H1 (cell line): ENCODE data around the gene SLC37A1. TPM values are rescaled to one million over a fixed set of nuclear protein-coding genes. Genes with fewer than 3 reads are reported as not detected.

ENCODE experiments used
- CTCF ChIA-PET: fragments of 300-600 bp; sonication (Branson Sonifier 250); formaldehyde crosslinking; loops from one replicate; lab custom pipeline; 2021; ENCODE audit not compliant: partially characterized antibody; lab: Charles Lee
- POLR2A ChIA-PET: fragments of 300-600 bp; sonication (Branson Sonifier 250); formaldehyde crosslinking; loops from one replicate; lab custom pipeline; 2021; ENCODE audit warnings: inconsistent platforms; ENCODE audit not compliant: partially characterized antibody; lab: Charles Lee
- DNase-seq, 2 experiments: peaks; one replicate each; pipeline versions ENCODE4 v3.0.0 to v3.0.0-alpha.2; 2010 to 2022; ENCODE audit warnings: low spot score in 2 of 2, low read depth in 1 of 2, mixed read lengths in 1 of 2
- FAIRE-seq: peaks from 2 replicates; lab custom pipeline; 2011; peaks lifted over from hg19 to GRCh38; lab: Jason Lieb, UNC
- H2AFZ ChIP-seq: 2 replicates; pipeline ENCODE4 v1.8.1; 2012; ENCODE audit warnings: low read length, inconsistent platforms
- H2AK5ac ChIP-seq: 2 replicates; pipeline ENCODE4 v1.6.1; 2013; ENCODE audit warnings: low read depth, low read length
- H2BK120ac ChIP-seq: replicated peaks from 2 replicates; pipeline ENCODE3; 2013; ENCODE audit warnings: low read depth, low read length, inconsistent platforms
- H2BK12ac ChIP-seq: 2 replicates; pipeline ENCODE4 v1.6.1; 2013; ENCODE audit warnings: low read depth, low read length
- H2BK15ac ChIP-seq: 2 replicates; pipeline ENCODE4 v1.6.1; 2013; ENCODE audit warnings: low read length
- H2BK20ac ChIP-seq: 2 replicates; pipeline ENCODE4 v1.6.1; 2013; ENCODE audit warnings: low read length
- H2BK5ac ChIP-seq: 2 replicates; pipeline ENCODE4 v1.6.1; 2013; ENCODE audit warnings: low read depth, low read length
- H3K14ac ChIP-seq: 2 replicates; pipeline ENCODE4 v1.6.1; 2013; ENCODE audit warnings: inconsistent platforms; ENCODE audit not compliant: insufficient read length
- H3K18ac ChIP-seq: 2 replicates; pipeline ENCODE4 v1.6.1; 2013; ENCODE audit warnings: low read length; ENCODE audit errors: extremely low read depth
- H3K23ac ChIP-seq: 2 replicates; pipeline ENCODE4 v1.6.1; 2013; ENCODE audit warnings: inconsistent platforms; ENCODE audit not compliant: insufficient read length
- H3K23me2 ChIP-seq: 2 replicates; pipeline ENCODE4 v1.6.1; 2013; ENCODE audit warnings: low read depth, low read length
- H3K27ac ChIP-seq: 2 replicates; pipeline ENCODE4 v1.6.1; 2011; ENCODE audit warnings: low read depth, low read length, inconsistent platforms
- H3K27me3 ChIP-seq, 4 experiments: replicated peaks in 1 of 4; 1 replicate in 1 of 4; 2 replicates in 3 of 4; pipeline versions ENCODE4 v1.6.1 to v1.8.1; 2011 to 2013; ENCODE audit warnings: low read length in 3 of 4, mild to moderate bottlenecking in 3 of 4, inconsistent platforms in 2 of 4, mixed read lengths in 2 of 4, moderate library complexity in 1 of 4; ENCODE audit not compliant: control insufficient read depth in 3 of 4, insufficient read depth in 3 of 4; ENCODE audit errors: extremely low read depth in 1 of 4
- H3K36me3 ChIP-seq, 4 experiments: 2 replicates each; pipeline versions ENCODE4 v1.6.1 to v1.8.1; 2011 to 2013; ENCODE audit warnings: mild to moderate bottlenecking in 4 of 4, low read length in 3 of 4, moderate library complexity in 2 of 4, control low read depth in 1 of 4, inconsistent platforms in 1 of 4; ENCODE audit not compliant: insufficient read depth in 4 of 4, control insufficient read depth in 2 of 4
- H3K4ac ChIP-seq: replicated peaks from 2 replicates; pipeline ENCODE3; 2013; ENCODE audit warnings: low read length, low read depth, mixed read lengths, inconsistent platforms; ENCODE audit not compliant: insufficient read length
- H3K4me1 ChIP-seq, 4 experiments: replicated peaks in 1 of 4; 1 replicate in 1 of 4; 2 replicates in 3 of 4; pipeline versions ENCODE4 v1.6.1 to v1.8.1; 2011 to 2013; ENCODE audit warnings: low read length in 3 of 4, inconsistent platforms in 2 of 4, mixed read lengths in 1 of 4; ENCODE audit not compliant: insufficient read depth in 4 of 4, control insufficient read depth in 3 of 4
- H3K4me2 ChIP-seq, 2 experiments: 2 replicates each; pipeline versions ENCODE4 v1.6.1 to v1.8.1; 2011 to 2013; ENCODE audit warnings: low read depth in 2 of 2, low read length in 2 of 2, control low read depth in 1 of 2, inconsistent platforms in 1 of 2, mild to moderate bottlenecking in 1 of 2; ENCODE audit not compliant: insufficient read depth in 1 of 2
- H3K4me3 ChIP-seq, 4 experiments: fragments of 200-600, 300-600 bp in 1 of 4; sonication (generic), shearing (Covaris generic), sonication (Bioruptor Twin) in 1 of 4; 2 replicates each; pipeline versions ENCODE4 v1.5.1 to v1.8.1; 2011 to 2016; ENCODE audit warnings: low read length in 4 of 4, low read depth in 3 of 4, control low read depth in 2 of 4, inconsistent platforms in 2 of 4, mild to moderate bottlenecking in 2 of 4, mixed read lengths in 1 of 4, moderate library complexity in 1 of 4; ENCODE audit not compliant: insufficient read depth in 2 of 4; ENCODE audit errors: extremely low read depth in 1 of 4
- H3K56ac ChIP-seq: replicated peaks from 2 replicates; pipeline ENCODE3; 2013; ENCODE audit warnings: low read depth, mild to moderate bottlenecking, mixed read lengths, low read length, inconsistent platforms; ENCODE audit not compliant: insufficient read length
- H3K79me1 ChIP-seq: 2 replicates; pipeline ENCODE4 v1.6.1; 2013; ENCODE audit warnings: low read depth, low read length, control low read depth
- H3K79me2 ChIP-seq, 2 experiments: 2 replicates each; pipeline versions ENCODE4 v1.6.1 to v1.8.1; 2012 to 2013; ENCODE audit warnings: low read length in 2 of 2, mild to moderate bottlenecking in 2 of 2, inconsistent platforms in 1 of 2; ENCODE audit not compliant: insufficient read depth in 2 of 2, control insufficient read depth in 1 of 2
- H3K9ac ChIP-seq, 4 experiments: replicated peaks in 1 of 4; 1 replicate in 1 of 4; 2 replicates in 3 of 4; pipeline versions ENCODE4 v1.6.1 to v1.8.1; 2011 to 2013; ENCODE audit warnings: low read depth in 3 of 4, low read length in 3 of 4, control low read depth in 2 of 4, mild to moderate bottlenecking in 2 of 4, moderate library complexity in 2 of 4, inconsistent platforms in 1 of 4; ENCODE audit errors: extremely low read depth in 1 of 4
- H3K9me3 ChIP-seq, 2 experiments: 2 replicates each; pipeline versions ENCODE4 v1.6.1 to v1.8.1; 2012 to 2013; ENCODE audit warnings: mild to moderate bottlenecking in 2 of 2, moderate library complexity in 2 of 2, control low read depth in 1 of 2, inconsistent platforms in 1 of 2, low read depth in 1 of 2, low read length in 1 of 2, mixed read lengths in 1 of 2; ENCODE audit not compliant: insufficient read depth in 2 of 2
- H4K20me1 ChIP-seq, 2 experiments: replicated peaks in 1 of 2; 2 replicates each; pipeline versions ENCODE3 to v1.8.1; 2011 to 2013; ENCODE audit warnings: inconsistent platforms in 2 of 2, low read length in 2 of 2, mild to moderate bottlenecking in 1 of 2; ENCODE audit not compliant: insufficient read depth in 2 of 2, control insufficient read depth in 1 of 2
- H4K5ac ChIP-seq: 2 replicates; pipeline ENCODE4 v1.6.1; 2013; ENCODE audit warnings: low read length, low read depth, mixed read lengths, inconsistent platforms; ENCODE audit not compliant: insufficient read length
- H4K8ac ChIP-seq: 2 replicates; pipeline ENCODE4 v1.8.0; 2013; ENCODE audit warnings: mild to moderate bottlenecking, moderate library complexity, low read length, inconsistent platforms; ENCODE audit not compliant: insufficient read depth; ENCODE audit errors: extremely low read depth
- H4K91ac ChIP-seq: replicated peaks from 2 replicates; pipeline ENCODE3; 2013; ENCODE audit warnings: low read length, mixed read lengths, inconsistent platforms; ENCODE audit not compliant: insufficient read length
- BACH1 ChIP-seq: IDR thresholded peaks from 2 replicates; pipeline ENCODE4 v1.6.1; 2012; ENCODE audit warnings: low read length, improper control_type of control experiment
- CEBPB ChIP-seq: IDR thresholded peaks from 2 replicates; pipeline ENCODE4 v1.6.1; 2012; ENCODE audit warnings: low read depth, low read length
- CHD1 ChIP-seq: IDR thresholded peaks from 2 replicates; pipeline ENCODE4 v1.6.1; 2012; ENCODE audit warnings: low read depth, low read length, improper control_type of control experiment
- JUN ChIP-seq: IDR thresholded peaks from 2 replicates; pipeline ENCODE4 v1.6.1; 2011; ENCODE audit warnings: low read depth, mild to moderate bottlenecking, improper control_type of control experiment, low read length
- JUND ChIP-seq: IDR thresholded peaks from 2 replicates; pipeline ENCODE4 v1.6.1; 2011; ENCODE audit warnings: mild to moderate bottlenecking, improper control_type of control experiment, low read length
- KDM5A ChIP-seq: fragments of 200-600 bp; IDR thresholded peaks from 2 replicates; pipeline ENCODE4 v1.7.1; 2012; ENCODE audit warnings: mild to moderate bottlenecking, low read length, inconsistent platforms, mixed read lengths
- MAX ChIP-seq: IDR thresholded peaks from 2 replicates; pipeline ENCODE4 v1.6.1; 2012; ENCODE audit warnings: inconsistent platforms
- NRF1 ChIP-seq: IDR thresholded peaks from 2 replicates; pipeline ENCODE4 v1.6.1; 2011; ENCODE audit warnings: mild to moderate bottlenecking, low read depth, low read length, improper control_type of control experiment
- RNF2 ChIP-seq: fragments of 200-900, 300-1000 bp; sonication (generic); IDR thresholded peaks from 2 replicates; pipeline ENCODE4 v1.7.1; 2016; ENCODE audit warnings: borderline replicate concordance, low read depth, mild to moderate bottlenecking, antibody characterized with exemption, low read length; ENCODE audit not compliant: poor library complexity, severe bottlenecking; ENCODE audit errors: missing control alignments
- SIN3A ChIP-seq, 2 experiments: IDR thresholded peaks in 1 of 2; conservative IDR thresholded peaks in 1 of 2; 2 replicates each; pipeline ENCODE4 v1.6.1; 2011 to 2012; ENCODE audit warnings: low read length in 2 of 2, improper control_type of control experiment in 1 of 2, low read depth in 1 of 2, mild to moderate bottlenecking in 1 of 2
- SP1 ChIP-seq: IDR thresholded peaks from 2 replicates; pipeline ENCODE4 v1.6.1; 2011; ENCODE audit warnings: low read depth, low read length
- SP4 ChIP-seq: IDR thresholded peaks from 2 replicates; pipeline ENCODE4 v1.6.1; 2012; ENCODE audit warnings: low read length, inconsistent platforms
- TEAD4 ChIP-seq: IDR thresholded peaks from 2 replicates; pipeline ENCODE4 v1.6.1; 2012; ENCODE audit warnings: low read depth, low read length, inconsistent platforms, mixed read lengths
- WGBS, 2 experiments: shearing (Covaris generic) in 1 of 2; methylation state at CpG; one replicate each; pipeline versions ENCODE4 v1.1.6 to v1.1.7; 2013 to 2015; ENCODE audit warnings: low lambda C conversion rate in 2 of 2, mixed read lengths in 2 of 2, inconsistent platforms in 1 of 2, low coverage in 1 of 2, missing lambda C conversion rate in 1 of 2; ENCODE audit not compliant: insufficient replicate concordance in 2 of 2, insufficient coverage in 1 of 2, insufficient read length in 1 of 2; ENCODE audit errors: extremely low coverage in 1 of 2, missing lambda C conversion rate in 1 of 2; 5-methylcytosine and 5-hydroxymethylcytosine counted together
- polyA plus RNA-seq, 7 experiments: library from polyadenylated mRNA; depleted of rRNA in 3 of 7; stranded (reverse) in 5 of 7; unstranded in 2 of 7; fragments of >200 nt in 5 of 7; fragments of 200-250 nt in 2 of 7; gene quantifications; 1 replicate in 5 of 7; 2 replicates in 1 of 7; 4 replicates in 1 of 7; pipeline versions ENCODE4 v1.2.1 to v1.2.3, GENCODE V29; 2011 to 2013; ENCODE audit warnings: missing spikeins in 2 of 7, mixed read lengths in 2 of 7
- total RNA-seq: library from RNA; stranded (reverse); fragmentation: NEBNext Ultra II Directional; extraction: Animal tissue kit (Norgen Biotek cat#: 25700); gene quantifications from 2 replicates; pipeline ENCODE4 v1.2.1, GENCODE V29; 2021
- TF ChIP-seq, protein P1 (sequence below): IDR thresholded peaks from 2 replicates; pipeline ENCODE4 v1.6.1; 2011; ENCODE audit warnings: low read depth, mild to moderate bottlenecking, low read length; ENCODE audit not compliant: insufficient read depth

SLC37A1 gene
- total and polyA plus RNA-seq, 2 of the 8 experiments (the other 6 are each of a cell fraction or from before 2014, with no cell fraction given) = 15.6 to 30.9 TPM

DNA sequence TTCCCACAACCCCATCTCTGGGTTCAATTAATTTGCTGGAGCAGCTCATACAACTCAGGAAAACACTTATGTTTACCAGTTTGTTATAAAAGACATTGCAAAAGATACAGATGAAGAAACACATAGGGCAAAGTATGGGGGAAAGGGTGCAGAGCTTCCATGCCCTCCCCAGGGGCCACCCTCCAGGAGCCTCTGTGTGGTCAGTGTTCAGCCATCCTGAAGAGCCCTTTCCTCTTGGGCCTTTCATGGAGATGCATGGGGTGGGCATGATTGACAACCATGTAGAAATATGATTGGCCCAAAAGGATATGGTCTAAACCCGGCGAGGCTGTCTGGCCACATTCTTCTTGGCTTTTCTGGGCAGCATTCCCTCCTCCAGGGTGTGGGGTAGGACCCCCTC is 83.0 kb downstream of the SLC37A1 start:
- Histone ChIP-seq H4K8ac (no peak overlapping the region), H3K18ac (no peak overlapping the region)
- CTCF ChIA-PET = interaction anchor here (1.3 to 4.1 kb wide), 3 partner anchors 8 to 56 kb away, joined by 4 to 17 read pairs (median 4); no protein-coding TSS in a partner anchor
- TF ChIP-seq, protein P1, sequence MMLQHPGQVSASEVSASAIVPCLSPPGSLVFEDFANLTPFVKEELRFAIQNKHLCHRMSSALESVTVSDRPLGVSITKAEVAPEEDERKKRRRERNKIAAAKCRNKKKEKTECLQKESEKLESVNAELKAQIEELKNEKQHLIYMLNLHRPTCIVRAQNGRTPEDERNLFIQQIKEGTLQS = no peak
- no peak for TF ChIP-seq JUND
- TF ChIP-seq TEAD4 = no peak
- TF ChIP-seq BACH1 = no peak
- TF ChIP-seq MAX = no peak
- no peak for TF ChIP-seq JUN
- TF ChIP-seq CEBPB = no peak
- TF ChIP-seq SIN3A (conservative IDR thresholded peaks at IDR 0.05 in 1 of 2, IDR thresholded peaks at IDR 0.05 in 1 of 2; ENCODE audit: low read depth in 1 of 2, low read length in 2 of 2) = no peak
- no peak for TF ChIP-seq NRF1
- no peak for TF ChIP-seq SP4
- TF ChIP-seq RNF2 = no peak
- no peak for TF ChIP-seq CHD1
- TF ChIP-seq SP1 = no peak
- TF ChIP-seq KDM5A = no peak

More for the DNA sequence above, 83.0 kb downstream of the SLC37A1 start:
- H4K20me1 ChIP-seq = no peaks in the 10 kb centered on the region
- no peak overlapping the region for H3K4me3 ChIP-seq
- peaks cover 0 to 3% of the 10 kb centered on the region in 2 experiments; a peak in 1 of 4 replicates for H3K9me3 ChIP-seq
- no peak for DNase-seq
- H3K23ac ChIP-seq = no peak overlapping the region
- H2BK5ac ChIP-seq = no peak overlapping the region
- H3K79me2 ChIP-seq = no peaks in the 10 kb centered on the region
- H2BK20ac ChIP-seq = no peak overlapping the region
- no peaks in the 10 kb centered on the region; a peak in 2 of 7 replicates for H3K27me3 ChIP-seq
- H2BK120ac ChIP-seq = no peak overlapping the region
- no peak overlapping the region for H2BK12ac ChIP-seq
- no peak overlapping the region for H4K5ac ChIP-seq
- H3K27ac ChIP-seq = no peak overlapping the region
- no peak overlapping the region for H3K9ac ChIP-seq
- no peak for FAIRE-seq
- no peak overlapping the region for H2AK5ac ChIP-seq
- POLR2A ChIA-PET = no interaction called here
- WGBS, 2 experiments = 82% methylated on average over 2 of the region's 2 CpGs; no CpG with 5 or more reads in 1 of the 2 experiments
- no peak overlapping the region for H3K4ac ChIP-seq
- no peak overlapping the region for H2BK15ac ChIP-seq
- no peak overlapping the region for H3K56ac ChIP-seq
- H4K91ac ChIP-seq = no peak overlapping the region
- H3K14ac ChIP-seq = no peak overlapping the region
- no peak overlapping the region for H2AFZ ChIP-seq
- H3K4me1 ChIP-seq = peaks cover 0 to 4% (median 2%) of the 10 kb centered on the region in 4 experiments; a peak in 5 of 7 replicates
- no peaks in the 10 kb centered on the region; the same call in 1 of the 2 replicates for H3K79me1 ChIP-seq
- no peaks in the 10 kb centered on the region for H3K36me3 ChIP-seq
- H3K4me2 ChIP-seq = no peak overlapping the region
- no peaks in the 10 kb centered on the region for H3K23me2 ChIP-seq
